ENCODE measurements around the gene NRG2. TPM values are rescaled to one million over a fixed set of nuclear protein-coding genes. Genes with fewer than 3 reads are reported as not detected.

The NRG2 gene
- total RNA-seq, 1 donor from 2014 or later, result 0.81 TPM

- TF ChIP-seq CTCF (IDR thresholded peaks at IDR 0.05; ENCODE audit: partially characterized antibody, unreplicated experiment), result no peak
- DNase-seq, result no peak
- H3K27me3 Mint-ChIP-seq (ENCODE audit: unreplicated experiment), result peaks cover 4% of the 10 kb centered on the region
- H3K36me3 Mint-ChIP-seq (ENCODE audit: unreplicated experiment), result no peaks in the 10 kb centered on the region
- no peaks in the 10 kb centered on the region for H3K4me1 Mint-ChIP-seq (ENCODE audit: low read depth, unreplicated experiment)
- no peak overlapping the region for H3K4me3 Mint-ChIP-seq (ENCODE audit: unreplicated experiment)
- H3K9me3 Mint-ChIP-seq (ENCODE audit: unreplicated experiment), result no peaks in the 10 kb centered on the region
- no peak overlapping the region for H3K27ac Mint-ChIP-seq (ENCODE audit: unreplicated experiment)
Observed at GRCh38 chr5:139951983-139952382, 91.1 kb downstream of the NRG2 start.

GRCh38 chr5:139951296-139951924 is 91.7 kb downstream of the NRG2 start:
- Mint-ChIP-seq H3K9me3 (ENCODE audit: unreplicated experiment) (no peaks in the 10 kb centered on the region), H3K4me1 (ENCODE audit: low read depth, unreplicated experiment) (no peaks in the 10 kb centered on the region), H3K4me3 (ENCODE audit: unreplicated experiment) (no peak overlapping the region), H3K27ac (ENCODE audit: unreplicated experiment) (no peak overlapping the region), H3K36me3 (ENCODE audit: unreplicated experiment) (no peaks in the 10 kb centered on the region), H3K27me3 (ENCODE audit: unreplicated experiment) (peaks cover 4% of the 10 kb centered on the region)
- no peak for DNase-seq
- no peak for TF ChIP-seq CTCF (IDR thresholded peaks at IDR 0.05; ENCODE audit: partially characterized antibody, unreplicated experiment)

DNA sequence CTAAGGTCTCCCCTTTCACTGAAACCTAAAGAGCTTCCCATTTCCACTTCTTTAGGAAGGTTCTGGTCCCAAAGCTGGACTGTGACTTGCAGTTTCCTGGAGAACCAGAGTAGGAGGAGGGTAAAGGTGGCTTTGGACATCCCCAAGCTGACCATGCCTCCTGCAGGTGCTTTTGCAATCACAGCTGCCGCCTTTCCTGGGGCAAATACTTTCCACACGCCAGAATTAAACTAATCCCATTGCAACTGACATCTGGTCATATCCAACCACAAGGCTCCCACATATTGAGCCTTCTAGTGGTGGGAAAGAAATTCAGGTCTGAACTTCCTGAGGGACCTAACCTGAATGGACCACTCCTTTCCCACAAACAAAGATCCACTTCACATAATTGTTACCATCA is 92.7 kb downstream of the NRG2 start:
- no peaks in the 10 kb centered on the region for H3K9me3 Mint-ChIP-seq (ENCODE audit: unreplicated experiment)
- H3K36me3 Mint-ChIP-seq (ENCODE audit: unreplicated experiment), result no peaks in the 10 kb centered on the region
- peaks cover 1% of the 10 kb centered on the region for H3K27me3 Mint-ChIP-seq (ENCODE audit: unreplicated experiment)
- no peaks in the 10 kb centered on the region for H3K4me1 Mint-ChIP-seq (ENCODE audit: low read depth, unreplicated experiment)
- TF ChIP-seq CTCF (IDR thresholded peaks at IDR 0.05; ENCODE audit: partially characterized antibody, unreplicated experiment), result no peak
- H3K27ac Mint-ChIP-seq (ENCODE audit: unreplicated experiment), result no peak overlapping the region
- DNase-seq, result no peak
- H3K4me3 Mint-ChIP-seq (ENCODE audit: unreplicated experiment), result no peak overlapping the region

- no peak for DNase-seq
Observed at GRCh38 chr5:139949710-139950109, 93.4 kb downstream of the NRG2 start.

More at GRCh38 chr5:139949710-139950109, 93.4 kb downstream of the NRG2 start:
- Mint-ChIP-seq H3K4me3 (ENCODE audit: unreplicated experiment) (no peak overlapping the region), H3K9me3 (ENCODE audit: unreplicated experiment) (no peaks in the 10 kb centered on the region), H3K36me3 (ENCODE audit: unreplicated experiment) (no peaks in the 10 kb centered on the region), H3K27me3 (ENCODE audit: unreplicated experiment) (peaks cover 1% of the 10 kb centered on the region), H3K27ac (ENCODE audit: unreplicated experiment) (no peak overlapping the region), H3K4me1 (ENCODE audit: low read depth, unreplicated experiment) (no peaks in the 10 kb centered on the region)
- no peak for TF ChIP-seq CTCF (IDR thresholded peaks at IDR 0.05; ENCODE audit: partially characterized antibody, unreplicated experiment)
